Breast epithelium (tissue), 4 donors: ENCODE data around the gene KCNQ5. TPM values are rescaled to one million over a fixed set of nuclear protein-coding genes. Genes with fewer than 3 reads are reported as not detected.

Source experiments
- DNase-seq, 2 donors: peaks; one replicate each; pipeline ENCODE4 v3.0.0-alpha.2; 2019; ENCODE audit warnings: low spot score in 2 of 2
- H3K27ac ChIP-seq, 2 donors: fragments of 200-600 bp; sonication (generic) in 1 of 2; one replicate each; pipeline ENCODE4 v1.5.1; 2016 to 2019; ENCODE audit warnings: mild to moderate bottlenecking in 1 of 2
- H3K27me3 ChIP-seq, 2 donors: fragments of 200-600 bp; sonication (generic) in 1 of 2; one replicate each; pipeline versions ENCODE4 v1.5.1 to v1.6.0; 2017 to 2019; ENCODE audit warnings: control low read depth in 1 of 2, mild to moderate bottlenecking in 1 of 2
- H3K36me3 ChIP-seq: fragments of 200-600 bp; one replicate; pipeline ENCODE4 v1.5.1; 2019
- H3K4me1 ChIP-seq, 2 donors: fragments of 200-600 bp; sonication (generic); one replicate each; pipeline ENCODE4 v1.5.1; 2016 to 2019; ENCODE audit warnings: control low read depth in 1 of 2
- H3K4me3 ChIP-seq, 3 donors: fragments of 200-600 bp; sonication (generic); 1 replicate in 2 of 3; 2 replicates in 1 of 3; pipeline ENCODE4 v1.5.1; 2016 to 2019; ENCODE audit warnings: mild to moderate bottlenecking in 3 of 3, moderate library complexity in 2 of 3
- H3K9me3 ChIP-seq, 2 donors: fragments of 200-600 bp; sonication (generic) in 1 of 2; one replicate each; pipeline ENCODE4 v1.5.1; 2016 to 2019; ENCODE audit warnings: control low read depth in 1 of 2
- POLR2A ChIP-seq: fragments of 450-650 bp; IDR thresholded peaks from one replicate; pipeline ENCODE4 v1.6.1; 2016; ENCODE audit warnings: antibody characterized with exemption, mild to moderate bottlenecking, moderate library complexity
- POLR2AphosphoS5 ChIP-seq, 3 donors: sonication (generic); formaldehyde crosslinking; IDR thresholded peaks; one replicate each; pipeline ENCODE4 v1.6.1; 2017; ENCODE audit warnings: antibody characterized with exemption in 3 of 3
- intact Hi-C: fragments of 100-400 bp; cut with DNase I; formaldehyde crosslinking; loops from one replicate; pipeline ENCODE4 v1.15.1; 2023; ENCODE audit warnings: low total_unique reads
- total RNA-seq, 3 donors: library from RNA; depleted of rRNA; stranded (reverse); fragments of >200 nt; gene quantifications; one replicate each; pipeline ENCODE4 v1.1.0, GENCODE V29; 2016
- TF ChIP-seq, protein P1 (sequence below), 3 donors: fragments of 450-650 bp; IDR thresholded peaks; one replicate each; pipeline ENCODE4 v1.5.1; 2016 to 2017; ENCODE audit warnings: antibody characterized with exemption in 3 of 3, mild to moderate bottlenecking in 3 of 3, moderate library complexity in 3 of 3

KCNQ5 gene
- total RNA-seq, 3 donors from 2014 or later, result 0.16 to 1.0 (median 0.33) TPM

DNA sequence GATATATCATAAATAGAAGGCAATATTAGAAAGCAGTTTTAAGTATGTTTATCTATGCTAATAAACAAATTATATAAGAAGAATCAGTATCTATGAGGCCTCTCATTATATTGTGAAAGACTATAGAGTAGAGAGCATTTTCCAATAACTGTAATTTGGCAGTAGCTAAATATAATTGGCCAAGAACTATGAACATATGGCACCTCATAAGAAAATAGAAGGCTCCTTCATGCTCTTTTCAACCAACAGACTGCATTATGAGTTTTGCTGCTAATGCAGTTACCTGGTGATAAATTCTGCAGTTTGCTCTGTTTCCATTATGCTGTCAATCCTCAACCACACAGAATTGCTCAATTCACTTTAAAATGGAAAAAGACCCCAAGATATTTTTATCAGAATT is 382.4 kb downstream of the KCNQ5 start:
- DNase-seq, result no peak
- intact Hi-C loops, result no loop called here

DNA sequence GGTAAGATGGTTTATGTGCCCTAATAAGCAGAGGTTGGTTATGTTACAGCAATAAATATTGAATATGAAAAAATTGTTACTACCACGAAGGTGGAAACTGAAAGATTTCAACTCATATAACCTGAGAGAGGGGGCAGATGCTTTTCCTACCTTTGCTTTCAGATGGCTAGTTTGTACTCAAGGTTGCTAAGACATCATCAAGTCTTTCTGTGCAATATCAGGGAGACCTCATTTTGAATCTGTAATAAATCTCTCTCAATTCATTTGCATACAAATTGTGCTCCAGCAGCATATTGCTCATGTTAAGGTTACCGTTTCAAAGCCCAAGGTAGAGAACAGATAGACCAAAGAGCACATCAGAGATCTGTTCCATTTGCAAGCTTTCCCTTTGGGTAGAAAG is 383.0 kb downstream of the KCNQ5 start:
- TF ChIP-seq, protein P1, sequence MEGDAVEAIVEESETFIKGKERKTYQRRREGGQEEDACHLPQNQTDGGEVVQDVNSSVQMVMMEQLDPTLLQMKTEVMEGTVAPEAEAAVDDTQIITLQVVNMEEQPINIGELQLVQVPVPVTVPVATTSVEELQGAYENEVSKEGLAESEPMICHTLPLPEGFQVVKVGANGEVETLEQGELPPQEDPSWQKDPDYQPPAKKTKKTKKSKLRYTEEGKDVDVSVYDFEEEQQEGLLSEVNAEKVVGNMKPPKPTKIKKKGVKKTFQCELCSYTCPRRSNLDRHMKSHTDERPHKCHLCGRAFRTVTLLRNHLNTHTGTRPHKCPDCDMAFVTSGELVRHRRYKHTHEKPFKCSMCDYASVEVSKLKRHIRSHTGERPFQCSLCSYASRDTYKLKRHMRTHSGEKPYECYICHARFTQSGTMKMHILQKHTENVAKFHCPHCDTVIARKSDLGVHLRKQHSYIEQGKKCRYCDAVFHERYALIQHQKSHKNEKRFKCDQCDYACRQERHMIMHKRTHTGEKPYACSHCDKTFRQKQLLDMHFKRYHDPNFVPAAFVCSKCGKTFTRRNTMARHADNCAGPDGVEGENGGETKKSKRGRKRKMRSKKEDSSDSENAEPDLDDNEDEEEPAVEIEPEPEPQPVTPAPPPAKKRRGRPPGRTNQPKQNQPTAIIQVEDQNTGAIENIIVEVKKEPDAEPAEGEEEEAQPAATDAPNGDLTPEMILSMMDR (IDR thresholded peaks at IDR 0.05), result no peak
- TF ChIP-seq POLR2AphosphoS5 (IDR thresholded peaks at IDR 0.05), result no peak
- no peak for TF ChIP-seq POLR2A

More for the DNA sequence above, 382.4 kb downstream of the KCNQ5 start:
- Histone ChIP-seq H3K4me3 (no peak overlapping the region), H3K27me3 (no peaks in the 10 kb centered on the region), H3K36me3 (no peaks in the 10 kb centered on the region), H3K9me3 (no peaks in the 10 kb centered on the region), H3K4me1 (no peaks in the 10 kb centered on the region), H3K27ac (no peak overlapping the region)
- no peak for TF ChIP-seq POLR2A

DNA sequence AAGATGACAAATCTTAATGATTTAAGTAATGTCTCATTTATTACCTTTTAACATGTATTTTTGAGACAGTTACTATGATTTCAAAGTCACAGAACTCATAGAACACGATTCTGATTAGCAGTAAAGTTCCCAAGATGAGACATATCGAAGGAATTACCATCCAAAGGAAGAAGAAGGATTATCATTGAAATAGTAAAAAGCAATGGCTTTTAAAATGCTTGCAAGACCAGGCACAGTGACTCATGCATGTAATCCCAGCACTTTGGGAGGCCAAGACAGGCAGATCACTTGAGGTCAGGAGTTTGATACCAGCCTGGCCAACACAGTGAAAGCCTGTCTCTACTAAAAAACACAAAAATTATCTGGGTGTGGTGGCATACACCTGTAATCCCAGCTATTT is 384.3 kb downstream of the KCNQ5 start:
- DNase-seq, result no peak
- intact Hi-C loops, result no loop called here

More for the DNA sequence above, 383.0 kb downstream of the KCNQ5 start:
- no peaks in the 10 kb centered on the region for H3K4me1 ChIP-seq
- H3K27me3 ChIP-seq, result no peaks in the 10 kb centered on the region
- intact Hi-C loops, result no loop called here
- no peaks in the 10 kb centered on the region for H3K9me3 ChIP-seq
- no peak overlapping the region for H3K4me3 ChIP-seq
- no peaks in the 10 kb centered on the region for H3K36me3 ChIP-seq
- no peak overlapping the region for H3K27ac ChIP-seq
- no peak for DNase-seq

DNA sequence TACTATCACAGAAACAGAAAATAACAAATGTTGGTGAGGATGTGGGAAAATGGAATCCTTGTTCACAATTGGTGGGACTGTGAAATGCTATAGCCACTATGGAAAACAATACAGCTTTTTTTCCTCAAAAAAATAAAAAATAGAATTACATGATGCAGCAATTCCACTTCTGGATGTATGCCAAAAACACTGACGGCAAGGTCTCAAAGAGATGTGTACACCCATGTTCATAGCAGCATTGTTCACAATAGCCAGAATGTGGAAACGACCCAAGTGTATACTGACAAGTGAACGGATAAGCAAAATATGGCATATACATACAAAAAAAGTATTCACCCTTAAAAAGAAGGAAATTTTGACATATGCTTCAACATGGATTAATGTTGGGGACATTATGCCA is 390.1 kb downstream of the KCNQ5 start:
- Histone ChIP-seq H3K4me3 (no peak overlapping the region), H3K36me3 (no peaks in the 10 kb centered on the region), H3K9me3 (no peaks in the 10 kb centered on the region), H3K27ac (no peak overlapping the region), H3K27me3 (no peaks in the 10 kb centered on the region), H3K4me1 (no peaks in the 10 kb centered on the region)
- TF ChIP-seq POLR2A (no peak), POLR2AphosphoS5 (IDR thresholded peaks at IDR 0.05) (no peak)
- TF ChIP-seq, protein P1 (IDR thresholded peaks at IDR 0.05), result no peak
- intact Hi-C loops, result no loop called here
- no peak for DNase-seq

More for the DNA sequence above, 384.3 kb downstream of the KCNQ5 start:
- H3K9me3 ChIP-seq, result no peaks in the 10 kb centered on the region
- TF ChIP-seq POLR2AphosphoS5 (IDR thresholded peaks at IDR 0.05) (no peak), POLR2A (no peak)
- TF ChIP-seq, protein P1 (IDR thresholded peaks at IDR 0.05), result no peak
- no peaks in the 10 kb centered on the region for H3K4me1 ChIP-seq
- H3K36me3 ChIP-seq, result no peaks in the 10 kb centered on the region
- H3K4me3 ChIP-seq, result no peak overlapping the region
- H3K27me3 ChIP-seq, result no peaks in the 10 kb centered on the region
- no peak overlapping the region for H3K27ac ChIP-seq

DNA sequence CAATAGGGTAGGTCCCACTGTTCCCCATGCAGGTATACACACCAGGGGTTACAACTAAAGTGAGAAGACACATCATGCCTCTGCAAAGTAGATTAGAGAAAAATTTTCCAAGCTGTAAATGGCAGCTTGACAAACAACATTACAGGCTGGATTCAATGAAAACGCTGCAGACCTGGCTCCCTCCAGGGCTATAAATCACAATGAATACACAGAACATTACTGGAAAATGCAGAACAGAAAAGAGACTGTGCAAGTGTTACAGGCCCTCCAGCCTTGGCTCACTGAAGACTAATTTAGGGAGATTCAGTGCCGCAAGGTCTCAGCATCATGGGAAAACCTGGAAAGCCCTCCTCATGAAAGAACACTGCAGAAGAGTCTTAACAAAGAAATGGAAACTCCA is 395.6 kb downstream of the KCNQ5 start:
- H3K27me3 ChIP-seq, result no peaks in the 10 kb centered on the region
- TF ChIP-seq POLR2AphosphoS5 (IDR thresholded peaks at IDR 0.05) (no peak), POLR2A (no peak)
- TF ChIP-seq, protein P1 (IDR thresholded peaks at IDR 0.05), result no peak
- H3K4me3 ChIP-seq, result no peak overlapping the region
- intact Hi-C loops, result no loop called here
- H3K4me1 ChIP-seq, result no peaks in the 10 kb centered on the region
- no peaks in the 10 kb centered on the region for H3K9me3 ChIP-seq
- no peaks in the 10 kb centered on the region for H3K36me3 ChIP-seq
- no peak for DNase-seq
- H3K27ac ChIP-seq, result no peak overlapping the region

- H3K9me3 ChIP-seq, result no peaks in the 10 kb centered on the region
- TF ChIP-seq POLR2A (no peak), POLR2AphosphoS5 (IDR thresholded peaks at IDR 0.05) (no peak)
- TF ChIP-seq, protein P1 (IDR thresholded peaks at IDR 0.05), result no peak
- H3K4me3 ChIP-seq, result no peak overlapping the region
- intact Hi-C loops, result no loop called here
- H3K27me3 ChIP-seq, result no peaks in the 10 kb centered on the region
- no peak overlapping the region for H3K27ac ChIP-seq
- no peaks in the 10 kb centered on the region for H3K4me1 ChIP-seq
- H3K36me3 ChIP-seq, result no peaks in the 10 kb centered on the region
- DNase-seq, result no peak
Measured at GRCh38 chr6:73024598-73024997, 402.7 kb downstream of the KCNQ5 start.
